Measurements from ENCODE around the gene CALML3. TPM values are rescaled to one million over a fixed set of nuclear protein-coding genes. Genes with fewer than 3 reads are reported as not detected.

Gene CALML3
- total RNA-seq, 1 experiment from 2014 or later = not detected

- Histone ChIP-seq H3K9me2 (replicated peaks; ENCODE audit: low read length) (no peaks in the 10 kb centered on the region), H3K79me2 (ENCODE audit: low read length) (no peaks in the 10 kb centered on the region), H3K27ac (ENCODE audit: low read length) (peak overlapping the region; percentile 88), H3F3A (ENCODE audit: low read length, unreplicated experiment) (no peaks in the 10 kb centered on the region), H3K36me3 (ENCODE audit: low read depth, low read length) (no peaks in the 10 kb centered on the region), H3K4me3 (ENCODE audit: low read length) (no peak overlapping the region), H3K4me2 (ENCODE audit: low read length) (peak overlapping the region; percentile 56), H3K9me3 (ENCODE audit: low read length) (no peaks in the 10 kb centered on the region), H3K9ac (ENCODE audit: low read length) (peak overlapping the region; percentile 49), H4K20me1 (ENCODE audit: low read length) (no peaks in the 10 kb centered on the region), H3K27me3 (ENCODE audit: low read length) (no peaks in the 10 kb centered on the region), H3K4me1 (ENCODE audit: insufficient read depth, low read length) (peaks cover 67% of the 10 kb centered on the region), H2AFZ (ENCODE audit: low read length) (0 out of 2 replicates have a peak overlapping the region, but pooled peaks have one; percentile 69)
- BruUV-seq (replicated peaks) = no TSS peak
- no peak for ATAC-seq
- intact Hi-C loops (cut with micrococcal nuclease) = no loop called here
- ChIA-PET POLR2A (ENCODE audit: unreplicated experiment) (interaction anchor here (0.6 kb wide), 1 partner anchor 10 kb away, joined by 3 read pairs; no protein-coding TSS in a partner anchor), CTCF (no interaction called here)
- no peak for TF ChIP-seq EZH2 (IDR thresholded peaks at IDR 0.05; ENCODE audit: low read length, unreplicated experiment)
- no peak for TF ChIP-seq CTCF (conservative IDR thresholded peaks at IDR 0.05; ENCODE audit: low read depth, low read length)
- TF ChIP-seq EZH2phosphoT487 (IDR thresholded peaks at IDR 0.05; ENCODE audit: borderline replicate concordance, low read length) = no peak
- no peak for DNase-seq
Observed at GRCh38 chr10:5563321-5563961, 38.7 kb downstream of the CALML3 start.

GRCh38 chr10:5563991-5564536 is 39.3 kb downstream of the CALML3 start:
- DNase-seq = peak; percentile 51
- Histone ChIP-seq H3K9ac (ENCODE audit: low read length) (peak overlapping the region; percentile 49), H3K4me1 (ENCODE audit: insufficient read depth, low read length) (peaks cover 61% of the 10 kb centered on the region), H3K9me2 (replicated peaks; ENCODE audit: low read length) (no peaks in the 10 kb centered on the region), H3K9me3 (ENCODE audit: low read length) (no peaks in the 10 kb centered on the region), H3K36me3 (ENCODE audit: low read depth, low read length) (no peaks in the 10 kb centered on the region), H3K27me3 (ENCODE audit: low read length) (no peaks in the 10 kb centered on the region), H4K20me1 (ENCODE audit: low read length) (no peaks in the 10 kb centered on the region), H3K4me3 (ENCODE audit: low read length) (no peak overlapping the region), H3K4me2 (ENCODE audit: low read length) (peak overlapping the region; percentile 56), H2AFZ (ENCODE audit: low read length) (peak overlapping the region; percentile 69), H3F3A (ENCODE audit: low read length, unreplicated experiment) (no peaks in the 10 kb centered on the region), H3K79me2 (ENCODE audit: low read length) (no peaks in the 10 kb centered on the region), H3K27ac (ENCODE audit: low read length) (peak overlapping the region; percentile 88)
- ATAC-seq = peak; percentile 58
- intact Hi-C loops (cut with micrococcal nuclease) = no loop called here
- ChIA-PET CTCF (no interaction called here), POLR2A (ENCODE audit: unreplicated experiment) (interaction anchor here (0.6 to 1.0 kb wide), 2 partner anchors 9 to 16 kb away, joined by 3 read pairs; no protein-coding TSS in a partner anchor)
- no peak for TF ChIP-seq EZH2phosphoT487 (IDR thresholded peaks at IDR 0.05; ENCODE audit: borderline replicate concordance, low read length)
- BruUV-seq (replicated peaks) = no TSS peak

GRCh38 chr10:5564537-5565204 is 39.9 kb downstream of the CALML3 start:
- Histone ChIP-seq H3K79me2 (ENCODE audit: low read length) (no peaks in the 10 kb centered on the region), H2AFZ (ENCODE audit: low read length) (peak overlapping the region; percentile 69; the same call in 1 of the 2 replicates), H3K4me1 (ENCODE audit: insufficient read depth, low read length) (peaks cover 55% of the 10 kb centered on the region), H4K20me1 (ENCODE audit: low read length) (no peaks in the 10 kb centered on the region), H3F3A (ENCODE audit: low read length, unreplicated experiment) (no peaks in the 10 kb centered on the region), H3K9ac (ENCODE audit: low read length) (peak overlapping the region; percentile 49; the same call in 1 of the 2 replicates), H3K4me2 (ENCODE audit: low read length) (peak overlapping the region; percentile 56; the same call in 1 of the 2 replicates), H3K4me3 (ENCODE audit: low read length) (no peak overlapping the region), H3K27ac (ENCODE audit: low read length) (peak overlapping the region; percentile 88), H3K36me3 (ENCODE audit: low read depth, low read length) (no peaks in the 10 kb centered on the region), H3K27me3 (ENCODE audit: low read length) (no peaks in the 10 kb centered on the region), H3K9me2 (replicated peaks; ENCODE audit: low read length) (no peaks in the 10 kb centered on the region), H3K9me3 (ENCODE audit: low read length) (no peaks in the 10 kb centered on the region)
- DNase-seq (no peak), ATAC-seq (no peak)
- TF ChIP-seq EZH2phosphoT487 (IDR thresholded peaks at IDR 0.05; ENCODE audit: borderline replicate concordance, low read length) (no peak), CTCF (conservative IDR thresholded peaks at IDR 0.05; ENCODE audit: low read depth, low read length) (no peak), EZH2 (IDR thresholded peaks at IDR 0.05; ENCODE audit: low read length, unreplicated experiment) (no peak)
- ChIA-PET CTCF (no interaction called here), POLR2A (ENCODE audit: unreplicated experiment) (interaction anchor here (1.0 kb wide), 1 partner anchor 17 kb away, joined by 3 read pairs; no protein-coding TSS in a partner anchor)
- intact Hi-C loops (cut with micrococcal nuclease) = no loop called here
- BruUV-seq (replicated peaks) = no TSS peak

All from PC-3 (cell line).